ENCODE measurements around the gene IFNGR2.
"Not testable (repeated sequence)": the region's sequence is repeated elsewhere in the genome, so short reads cannot be mapped to it uniquely, and the experiment has no call there.

The IFNGR2 gene

DNA sequence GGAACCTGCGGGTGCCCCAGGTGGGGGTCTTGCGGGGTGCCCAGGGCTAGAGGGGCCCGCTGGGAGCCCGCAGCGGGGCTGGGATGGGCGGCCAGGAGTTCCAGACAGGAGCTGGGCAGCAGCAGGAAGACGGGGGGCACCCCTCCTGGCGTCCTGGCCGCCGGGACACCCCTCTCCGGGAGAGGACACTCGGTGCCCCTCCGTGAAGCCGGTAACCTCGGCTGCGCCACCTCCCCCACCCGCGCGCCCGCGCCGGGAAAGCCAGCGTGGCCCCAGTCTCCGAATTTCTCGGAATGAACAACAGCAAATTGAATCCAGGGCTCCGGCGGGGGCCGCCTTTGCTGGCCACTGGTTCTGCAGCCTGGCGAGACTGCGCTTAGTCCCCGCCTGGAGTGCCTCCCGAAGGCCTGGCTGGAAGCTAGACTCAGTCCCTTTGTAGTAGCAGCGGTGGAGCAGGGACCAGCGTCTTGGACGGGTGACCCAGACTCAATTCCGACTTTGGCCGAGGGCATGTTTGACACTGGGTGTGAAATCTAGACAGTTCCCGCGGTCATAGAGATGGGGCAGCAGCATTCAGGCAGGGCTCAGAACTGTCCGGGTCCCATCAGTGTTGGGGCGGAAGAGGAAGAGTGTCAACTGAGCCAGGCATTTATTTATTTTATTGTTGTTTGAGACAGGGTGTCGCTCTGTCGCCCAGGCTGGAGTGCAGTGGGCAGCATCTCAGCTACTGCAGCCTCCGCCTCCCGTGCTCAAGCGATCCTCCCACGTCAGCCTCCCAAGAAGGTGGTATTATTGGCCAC lies 773 bp downstream of the IFNGR2 start:
- no peak for ATAC-seq
- Mint-ChIP-seq H3K27ac (peak overlapping the region; percentile 75), H3K9me3 (no peaks in the 10 kb centered on the region), H3K36me3 (ENCODE audit: low read depth) (peaks cover 3% of the 10 kb centered on the region), H3K4me1 (peaks cover 56% of the 10 kb centered on the region), H3K27me3 (peaks cover 14% of the 10 kb centered on the region), H3K4me3 (peak overlapping the region; percentile 82)
- peak; percentile 37 for DNase-seq

DNA sequence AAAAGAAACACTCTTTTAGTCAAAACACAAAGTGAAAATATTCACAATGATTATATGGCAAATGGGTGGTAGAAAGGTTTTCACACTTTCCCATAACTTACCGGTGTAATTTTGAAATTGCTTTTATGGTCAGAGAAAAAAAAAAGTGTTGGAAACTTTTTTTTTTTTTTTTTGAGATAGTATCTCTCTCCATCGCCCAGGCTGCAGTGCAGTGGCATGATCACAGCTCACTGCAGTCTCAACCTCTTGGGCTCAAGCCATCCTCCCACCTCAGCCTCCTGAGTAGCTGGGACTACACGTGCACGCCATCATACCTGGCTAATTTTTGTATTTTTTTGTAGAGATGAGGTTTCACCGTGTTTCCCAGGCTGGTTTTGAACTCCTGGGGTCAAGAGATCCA lies 3.3 kb downstream of the IFNGR2 start:
- Mint-ChIP-seq H3K4me3 (peak overlapping the region; percentile 6), H3K27me3 (peaks cover 7% of the 10 kb centered on the region), H3K4me1 (peaks cover 56% of the 10 kb centered on the region), H3K27ac (peak overlapping the region; percentile 52), H3K36me3 (ENCODE audit: low read depth) (peaks cover 3% of the 10 kb centered on the region), H3K9me3 (no peaks in the 10 kb centered on the region)
- DNase-seq, result no peak
- peak; percentile 30 for ATAC-seq

DNA sequence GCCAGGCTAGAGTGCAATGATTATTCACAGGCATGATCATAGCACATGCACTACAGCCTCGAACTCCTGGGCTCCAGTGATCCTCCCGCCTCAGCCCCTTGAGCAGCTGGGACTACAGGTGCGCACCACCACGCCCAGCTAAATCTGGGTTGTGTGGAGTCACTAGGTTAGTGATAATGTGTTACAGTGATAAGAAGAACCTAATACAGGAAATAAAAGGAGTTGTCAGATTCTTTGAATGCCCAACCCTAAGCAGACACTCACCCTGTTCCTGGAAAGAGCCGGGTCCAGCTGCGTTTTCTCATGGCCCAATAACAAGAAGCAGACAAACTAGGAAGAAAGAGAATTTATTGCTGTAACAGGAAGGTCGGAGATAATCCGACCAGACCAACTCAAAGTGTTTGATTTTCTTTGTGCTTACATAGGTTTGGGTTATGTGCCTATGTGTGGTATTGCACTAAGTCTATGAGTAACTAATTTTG lies 8.8 kb downstream of the IFNGR2 start:
- Mint-ChIP-seq H3K27me3 (no peaks in the 10 kb centered on the region), H3K4me1 (peaks cover 42% of the 10 kb centered on the region), H3K4me3 (no peak overlapping the region), H3K36me3 (ENCODE audit: low read depth) (no peaks in the 10 kb centered on the region), H3K27ac (no peak overlapping the region), H3K9me3 (no peaks in the 10 kb centered on the region)
- ATAC-seq (no peak), DNase-seq (no peak)

DNA sequence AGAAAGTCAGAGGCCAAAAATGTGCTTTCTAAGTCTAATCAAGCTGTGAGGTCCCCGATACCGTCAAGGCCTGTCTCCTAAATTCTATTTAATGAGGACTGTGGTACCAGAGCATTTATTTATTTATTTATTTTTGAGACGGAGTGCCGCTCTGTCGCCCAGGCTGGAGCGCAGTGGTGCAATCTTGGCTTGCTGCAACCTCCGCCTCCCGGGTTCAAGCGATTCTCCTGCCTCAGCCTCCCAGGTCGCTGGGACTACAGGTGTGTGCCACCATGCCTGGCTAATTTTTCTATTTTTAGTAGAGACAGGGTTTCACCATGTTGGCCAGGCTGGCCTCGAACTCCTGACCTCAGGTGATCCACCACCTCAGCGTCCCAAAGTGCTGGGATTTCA lies 9.2 kb downstream of the IFNGR2 start:
- H3K4me1 Mint-ChIP-seq, result peaks cover 38% of the 10 kb centered on the region
- ATAC-seq; DNase-seq; H3K9me3 Mint-ChIP-seq; H3K4me3 Mint-ChIP-seq; H3K27ac Mint-ChIP-seq; H3K36me3 Mint-ChIP-seq (ENCODE audit: low read depth); H3K27me3 Mint-ChIP-seq: not testable (repeated sequence)

DNA sequence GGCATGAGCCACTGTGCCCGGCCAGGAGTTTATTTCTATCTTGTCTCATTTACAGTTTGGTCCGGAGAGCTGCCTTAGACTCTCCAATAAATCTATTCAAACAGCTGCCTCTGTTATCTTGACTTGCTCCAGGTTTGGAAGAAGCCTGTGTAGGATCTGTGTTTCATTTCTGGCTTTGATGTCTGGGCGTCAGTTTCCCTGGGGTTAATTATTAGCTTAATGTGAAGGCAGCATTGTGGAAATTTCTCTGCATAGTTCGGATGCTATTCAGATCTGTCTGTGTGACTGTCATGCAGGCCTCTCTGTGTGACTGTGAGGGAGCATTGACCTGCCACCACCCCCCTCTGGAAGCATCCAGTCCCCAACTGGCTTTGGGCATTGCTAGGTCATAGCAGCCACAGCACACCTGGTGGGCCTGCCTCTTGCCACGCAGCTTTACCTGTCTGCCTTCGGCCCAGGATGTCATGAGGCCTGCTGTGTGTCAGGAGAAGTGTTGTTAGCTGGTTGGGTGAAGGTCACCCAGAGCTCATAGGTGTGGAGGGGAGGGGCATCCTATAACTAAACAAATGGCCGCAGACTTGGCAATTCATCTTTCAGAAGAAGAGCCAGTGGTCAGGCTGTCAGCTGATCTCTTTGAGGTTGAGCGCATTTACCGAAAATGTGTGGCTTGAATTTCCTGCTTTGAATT lies 9.8 kb downstream of the IFNGR2 start:
- Mint-ChIP-seq H3K27ac (no peak overlapping the region), H3K27me3 (no peaks in the 10 kb centered on the region), H3K36me3 (ENCODE audit: low read depth) (no peaks in the 10 kb centered on the region), H3K4me1 (peaks cover 38% of the 10 kb centered on the region), H3K4me3 (no peak overlapping the region), H3K9me3 (no peaks in the 10 kb centered on the region)
- DNase-seq, result no peak
- peak; percentile 36 for ATAC-seq

DNA sequence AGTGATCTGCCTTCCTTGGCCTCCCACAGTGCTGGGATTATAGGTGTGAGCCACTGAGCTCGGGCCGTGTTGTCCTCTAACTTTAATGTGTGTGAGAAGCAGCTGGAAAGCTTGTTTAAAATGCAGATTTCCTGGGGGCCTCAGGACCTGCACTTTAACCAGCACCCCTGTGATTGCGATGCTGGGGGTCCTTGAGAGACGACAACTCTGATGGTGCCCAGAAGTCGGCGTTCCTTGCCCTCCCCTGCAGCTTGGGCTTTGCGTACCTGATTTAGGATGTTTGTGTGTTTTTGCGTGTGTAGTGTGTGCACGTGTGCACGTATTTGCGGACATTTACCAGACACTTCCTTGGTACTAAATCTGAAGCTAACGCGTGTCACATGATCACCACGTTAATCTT lies 10.9 kb downstream of the IFNGR2 start:
- ATAC-seq (no peak), DNase-seq (no peak)
- Mint-ChIP-seq H3K4me3 (no peak overlapping the region), H3K27me3 (no peaks in the 10 kb centered on the region), H3K4me1 (peaks cover 34% of the 10 kb centered on the region), H3K36me3 (ENCODE audit: low read depth) (no peaks in the 10 kb centered on the region), H3K9me3 (no peaks in the 10 kb centered on the region), H3K27ac (no peak overlapping the region)

DNA sequence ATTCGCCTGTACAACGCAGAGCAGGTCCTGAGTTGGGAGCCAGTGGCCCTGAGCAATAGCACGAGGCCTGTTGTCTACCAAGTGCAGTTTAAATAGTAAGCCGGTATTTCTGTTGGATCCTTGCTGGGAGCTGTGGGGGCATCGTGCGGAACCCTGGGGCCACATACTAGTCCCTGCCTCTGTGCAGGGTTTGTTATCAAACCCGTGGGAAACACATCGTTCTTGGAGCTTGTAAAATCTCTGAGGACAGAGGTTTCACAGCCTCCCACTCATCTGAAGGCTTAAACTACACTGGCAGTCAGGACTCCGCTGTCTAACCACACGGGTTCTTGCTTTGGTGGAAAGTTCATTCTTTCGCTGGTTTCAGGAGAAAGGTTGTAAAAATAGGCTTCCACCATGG lies 11.7 kb downstream of the IFNGR2 start:
- ATAC-seq (peak; percentile 43), DNase-seq (no peak)
- H3K27me3 Mint-ChIP-seq, result no peaks in the 10 kb centered on the region
- no peaks in the 10 kb centered on the region for H3K9me3 Mint-ChIP-seq
- H3K4me1 Mint-ChIP-seq, result peaks cover 30% of the 10 kb centered on the region
- no peak overlapping the region for H3K27ac Mint-ChIP-seq
- peaks cover 3% of the 10 kb centered on the region for H3K36me3 Mint-ChIP-seq (ENCODE audit: low read depth)
- H3K4me3 Mint-ChIP-seq, result no peak overlapping the region

DNA sequence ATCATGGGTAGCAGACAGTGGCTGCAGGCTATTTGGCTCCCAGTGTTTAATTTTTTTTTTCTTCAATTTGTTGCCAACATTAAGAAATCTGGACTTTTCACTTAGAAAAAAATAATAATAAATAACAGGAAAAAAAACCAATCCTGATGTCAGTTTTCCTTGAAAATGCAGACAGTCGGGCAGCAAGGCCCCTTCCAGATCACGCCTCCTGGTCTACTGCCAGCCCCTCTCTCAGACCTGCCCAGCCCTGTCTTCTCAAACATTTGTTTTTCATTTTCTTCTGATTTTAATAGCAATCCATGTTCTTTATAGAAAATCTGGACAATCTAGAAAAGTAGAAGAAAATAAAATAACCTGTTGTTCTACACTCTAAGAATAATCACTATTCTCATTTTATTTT lies 15.5 kb downstream of the IFNGR2 start:
- DNase-seq (no peak), ATAC-seq (no peak)
- peaks cover 8% of the 10 kb centered on the region for H3K4me1 Mint-ChIP-seq
- peaks cover 7% of the 10 kb centered on the region for H3K36me3 Mint-ChIP-seq (ENCODE audit: low read depth)
- H3K27me3 Mint-ChIP-seq, result no peaks in the 10 kb centered on the region
- no peak overlapping the region for H3K27ac Mint-ChIP-seq
- H3K4me3 Mint-ChIP-seq, result no peak overlapping the region
- no peaks in the 10 kb centered on the region for H3K9me3 Mint-ChIP-seq

DNA sequence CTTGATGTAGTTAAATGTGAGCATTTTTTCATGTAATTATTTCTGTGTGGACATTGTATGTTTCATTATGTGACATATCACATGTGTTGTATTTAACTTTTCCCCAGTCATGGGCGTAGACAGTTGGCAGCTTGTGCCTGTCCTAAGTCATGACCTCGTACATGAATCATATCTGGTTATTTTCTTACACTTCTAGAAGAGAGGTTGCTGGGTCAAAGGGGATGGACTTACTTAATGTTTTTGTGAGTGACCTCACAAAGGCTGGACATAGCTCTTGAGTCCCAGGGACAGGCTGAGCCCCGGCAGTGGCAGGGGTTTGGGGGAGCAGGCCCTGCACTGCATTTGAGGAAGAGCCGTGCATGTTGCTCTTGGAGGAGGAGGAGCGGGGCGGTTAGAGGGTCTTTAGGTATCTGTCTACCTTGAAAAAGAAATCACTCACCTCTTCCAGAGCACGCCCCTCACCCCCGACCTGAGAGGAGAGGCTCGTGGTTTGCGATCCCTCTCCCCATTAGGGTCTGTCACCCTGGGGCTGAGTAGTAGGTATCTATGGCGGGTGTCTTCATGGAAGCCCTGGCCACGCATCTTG lies 16.4 kb downstream of the IFNGR2 start:
- H3K27me3 Mint-ChIP-seq, result no peaks in the 10 kb centered on the region
- peaks cover 7% of the 10 kb centered on the region for H3K36me3 Mint-ChIP-seq (ENCODE audit: low read depth)
- DNase-seq (no peak), ATAC-seq (no peak)
- H3K4me3 Mint-ChIP-seq, result no peak overlapping the region
- no peak overlapping the region for H3K27ac Mint-ChIP-seq
- H3K4me1 Mint-ChIP-seq, result peaks cover 8% of the 10 kb centered on the region
- H3K9me3 Mint-ChIP-seq, result no peaks in the 10 kb centered on the region

DNA sequence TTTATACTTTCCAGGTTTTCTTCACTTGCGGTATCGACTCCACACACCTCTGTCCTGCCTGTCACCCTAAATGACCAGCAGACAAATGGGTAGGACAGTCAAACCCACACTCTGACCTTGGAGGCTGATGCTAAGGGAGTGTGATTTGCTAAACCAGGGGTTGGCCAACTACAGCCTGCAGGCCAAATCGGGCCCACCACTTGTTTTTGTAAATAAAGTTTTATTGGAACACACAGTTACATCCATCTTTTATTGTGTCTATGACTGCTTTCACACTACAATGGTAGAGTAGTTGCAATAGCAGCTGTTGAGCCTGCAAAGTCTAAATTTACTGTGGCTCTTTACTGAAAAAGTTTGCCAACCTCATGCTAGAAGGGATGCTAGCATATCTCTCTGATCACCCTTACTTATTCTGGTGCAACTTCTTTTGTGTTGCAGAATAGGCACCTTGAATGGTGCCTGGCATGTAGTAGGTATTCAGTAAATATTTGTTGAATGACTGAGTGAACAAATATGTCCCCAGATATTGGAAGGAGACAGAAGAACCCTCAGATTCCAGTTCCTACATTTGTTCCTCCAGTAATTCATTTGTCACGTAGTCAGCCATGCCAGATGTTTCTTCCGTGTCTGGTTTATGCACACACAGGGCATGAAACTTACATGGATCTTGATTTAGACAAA lies 18.6 kb downstream of the IFNGR2 start:
- Mint-ChIP-seq H3K9me3 (no peaks in the 10 kb centered on the region), H3K27me3 (no peaks in the 10 kb centered on the region), H3K4me1 (no peaks in the 10 kb centered on the region), H3K36me3 (ENCODE audit: low read depth) (peaks cover 8% of the 10 kb centered on the region), H3K27ac (no peak overlapping the region), H3K4me3 (no peak overlapping the region)
- ATAC-seq (no peak), DNase-seq (no peak)

DNA sequence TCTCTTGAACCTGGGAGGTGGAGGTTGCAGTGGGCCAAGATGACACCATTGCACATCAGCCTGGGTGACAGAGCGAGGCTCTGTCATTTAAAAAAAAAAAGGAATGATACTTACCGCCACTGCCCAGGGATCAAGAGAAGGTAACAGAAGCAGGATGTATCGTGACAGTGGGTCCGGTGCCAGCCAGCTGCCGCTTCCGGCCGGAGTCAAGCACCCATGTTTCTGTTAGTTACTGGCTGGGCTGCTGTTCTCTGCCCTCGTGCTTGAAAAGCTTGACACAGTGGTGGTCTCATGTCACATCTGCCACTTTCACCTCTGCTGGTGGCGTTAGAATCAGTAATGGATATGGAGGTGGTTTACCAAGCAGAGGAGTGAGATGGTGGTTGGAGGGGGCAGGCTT lies 21.0 kb downstream of the IFNGR2 start:
- ATAC-seq (no peak), DNase-seq (no peak)
- no peaks in the 10 kb centered on the region for H3K4me1 Mint-ChIP-seq
- H3K27ac Mint-ChIP-seq, result no peak overlapping the region
- H3K4me3 Mint-ChIP-seq, result no peak overlapping the region
- H3K9me3 Mint-ChIP-seq, result no peaks in the 10 kb centered on the region
- peaks cover 10% of the 10 kb centered on the region for H3K36me3 Mint-ChIP-seq (ENCODE audit: low read depth)
- H3K27me3 Mint-ChIP-seq, result no peaks in the 10 kb centered on the region

DNA sequence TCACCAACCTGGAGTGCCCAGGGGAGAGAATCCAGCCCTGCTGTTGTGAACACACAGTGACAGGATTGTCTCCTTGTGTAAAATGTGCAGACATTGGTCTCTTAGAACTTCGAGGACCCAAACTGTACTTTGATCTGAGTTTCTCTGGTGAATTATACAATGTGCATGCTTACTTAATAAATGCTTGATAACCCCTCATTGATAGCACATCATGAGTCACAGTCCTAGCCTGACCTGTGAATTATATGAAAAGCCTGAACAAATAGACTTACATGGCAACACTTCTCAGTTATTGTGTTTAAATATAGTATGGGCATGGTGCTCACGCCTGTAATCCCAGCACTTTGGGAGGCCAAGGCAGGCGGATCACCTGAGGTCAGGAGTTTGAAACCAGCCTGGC lies 22.6 kb downstream of the IFNGR2 start:
- ATAC-seq (no peak), DNase-seq (no peak)
- Mint-ChIP-seq H3K27me3 (no peaks in the 10 kb centered on the region), H3K4me3 (no peak overlapping the region), H3K4me1 (no peaks in the 10 kb centered on the region), H3K27ac (no peak overlapping the region), H3K9me3 (no peaks in the 10 kb centered on the region), H3K36me3 (ENCODE audit: low read depth) (peaks cover 11% of the 10 kb centered on the region)

DNA sequence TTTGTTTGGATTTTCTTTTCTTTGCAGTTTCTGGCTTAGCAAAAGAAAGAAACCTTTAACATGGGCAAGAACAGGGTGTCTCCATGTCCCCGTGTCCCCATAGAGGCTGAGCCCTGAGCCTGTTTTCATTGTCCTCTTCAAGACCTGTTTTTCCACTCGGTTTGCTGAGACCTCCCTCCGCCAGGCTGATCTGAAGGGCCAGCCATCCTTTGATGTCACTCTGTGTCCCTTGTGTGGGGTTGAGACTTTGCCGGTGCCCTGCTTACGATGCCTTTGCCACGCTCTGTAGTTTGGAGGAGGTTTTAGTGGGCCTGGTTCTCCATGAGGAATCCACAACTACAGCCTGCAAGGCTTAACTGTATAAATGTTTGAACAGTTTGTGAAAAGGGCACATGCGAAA lies 23.8 kb downstream of the IFNGR2 start:
- Mint-ChIP-seq H3K27me3 (no peaks in the 10 kb centered on the region), H3K4me3 (no peak overlapping the region), H3K36me3 (ENCODE audit: low read depth) (peaks cover 18% of the 10 kb centered on the region), H3K9me3 (no peaks in the 10 kb centered on the region), H3K4me1 (no peaks in the 10 kb centered on the region), H3K27ac (no peak overlapping the region)
- no peak for ATAC-seq
- DNase-seq, result no peak

DNA sequence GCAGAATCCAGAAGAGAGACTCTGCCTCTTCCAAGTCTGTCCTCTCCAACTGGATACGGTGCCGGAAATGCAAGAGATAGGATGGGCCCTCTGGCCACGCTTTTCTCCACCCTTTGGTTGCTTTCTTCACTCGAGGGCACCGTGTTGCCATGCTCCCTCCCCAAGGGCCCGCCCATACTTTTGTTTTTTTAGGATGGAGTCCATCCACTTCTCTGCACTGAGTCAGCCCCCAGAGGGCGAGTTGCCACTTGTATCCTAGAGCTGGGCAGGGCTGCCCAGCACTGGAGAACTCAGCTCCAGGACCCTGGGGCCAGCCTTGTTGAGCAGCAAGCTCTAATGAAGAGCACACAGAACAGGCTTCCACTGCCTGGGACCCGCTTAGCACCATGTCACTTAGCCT lies 25.5 kb downstream of the IFNGR2 start:
- H3K27me3 Mint-ChIP-seq, result no peaks in the 10 kb centered on the region
- H3K9me3 Mint-ChIP-seq, result no peaks in the 10 kb centered on the region
- no peak overlapping the region for H3K4me3 Mint-ChIP-seq
- peaks cover 30% of the 10 kb centered on the region for H3K36me3 Mint-ChIP-seq (ENCODE audit: low read depth)
- no peak for ATAC-seq
- H3K27ac Mint-ChIP-seq, result no peak overlapping the region
- no peak for DNase-seq
- H3K4me1 Mint-ChIP-seq, result peaks cover 12% of the 10 kb centered on the region
